Loucy (cell line): ENCODE data around the gene ACP3.

Experiments used
- CTCF ChIP-seq: fragments of 200-600 bp; sonication (generic); conservative IDR thresholded peaks from 2 replicates; pipeline ENCODE4 v1.5.1; 2014; ENCODE audit warnings: mild to moderate bottlenecking, antibody characterized with exemption, low read length
- EZH2phosphoT487 ChIP-seq: fragments of 200-600 bp; IDR thresholded peaks from 2 replicates; pipeline ENCODE4 v1.6.1; 2018; ENCODE audit warnings: antibody characterized with exemption, mild to moderate bottlenecking, moderate library complexity, borderline replicate concordance

GRCh38 chr3:132386259-132386658, 69.1 kb downstream of the ACP3 start:
- no peak for TF ChIP-seq CTCF
- TF ChIP-seq EZH2phosphoT487: no peak
